ENCODE data around the gene SAMSN1. TPM values are rescaled to one million over a fixed set of nuclear protein-coding genes. Genes with fewer than 3 reads are reported as not detected.
A peak's percentile ranks its signal among the peaks of the same experiment; 100 is the strongest.
"Not testable (repeated sequence)": the region's sequence is repeated elsewhere in the genome, so short reads cannot be mapped to it uniquely, and the experiment has no call there.

The SAMSN1 gene
- total RNA-seq, 2 experiments from 2014 or later = 121 to 125 TPM

- peak overlapping the region; percentile 19 for H3K4me3 Mint-ChIP-seq
- peaks cover 7% of the 10 kb centered on the region for H3K9me3 Mint-ChIP-seq
- peaks cover 55% of the 10 kb centered on the region for H3K4me1 Mint-ChIP-seq
- POLR2A ChIA-PET = interaction anchor here (1.8 kb wide), 1 partner anchor 35 kb away, joined by 4 read pairs; no protein-coding TSS in a partner anchor
- ATAC-seq (ENCODE audit: low read depth) (peak; percentile 90), DNase-seq (no peak)
- H3K27me3 Mint-ChIP-seq = no peaks in the 10 kb centered on the region
- H3K27ac Mint-ChIP-seq = peak overlapping the region; percentile 75
- peaks cover 22% of the 10 kb centered on the region for H3K36me3 Mint-ChIP-seq
Measured at GRCh38 chr21:14554948-14555347, 8.8 kb upstream of the SAMSN1 start.

GRCh38 chr21:14553422-14553821 is 7.3 kb upstream of the SAMSN1 start:
- DNase-seq (no peak), ATAC-seq (ENCODE audit: low read depth) (no peak)
- H3K27ac Mint-ChIP-seq = no peak overlapping the region
- H3K27me3 Mint-ChIP-seq = no peaks in the 10 kb centered on the region
- H3K4me1 Mint-ChIP-seq = peaks cover 66% of the 10 kb centered on the region
- H3K36me3 Mint-ChIP-seq = peaks cover 20% of the 10 kb centered on the region
- peaks cover 5% of the 10 kb centered on the region for H3K9me3 Mint-ChIP-seq
- H3K4me3 Mint-ChIP-seq = no peak overlapping the region
- POLR2A ChIA-PET = no interaction called here

- H3K9me3 Mint-ChIP-seq = peaks cover 5% of the 10 kb centered on the region
- peaks cover 68% of the 10 kb centered on the region for H3K4me1 Mint-ChIP-seq
- DNase-seq (no peak), ATAC-seq (ENCODE audit: low read depth) (no peak)
- POLR2A ChIA-PET = no interaction called here
- no peak overlapping the region for H3K27ac Mint-ChIP-seq
- H3K36me3 Mint-ChIP-seq = peaks cover 20% of the 10 kb centered on the region
- H3K4me3 Mint-ChIP-seq = no peak overlapping the region
- H3K27me3 Mint-ChIP-seq = no peaks in the 10 kb centered on the region
Measured at GRCh38 chr21:14551741-14552140, 5.6 kb upstream of the SAMSN1 start.

- POLR2A ChIA-PET = interaction anchor here (0.7 to 0.8 kb wide), 3 partner anchors 14 to 117 kb away, joined by 3 read pairs; no protein-coding TSS in a partner anchor
- peaks cover 22% of the 10 kb centered on the region for H3K36me3 Mint-ChIP-seq
- H3K4me3 Mint-ChIP-seq = peak overlapping the region; percentile 69
Measured at GRCh38 chr21:14550135-14550534, 4.0 kb upstream of the SAMSN1 start.

DNA sequence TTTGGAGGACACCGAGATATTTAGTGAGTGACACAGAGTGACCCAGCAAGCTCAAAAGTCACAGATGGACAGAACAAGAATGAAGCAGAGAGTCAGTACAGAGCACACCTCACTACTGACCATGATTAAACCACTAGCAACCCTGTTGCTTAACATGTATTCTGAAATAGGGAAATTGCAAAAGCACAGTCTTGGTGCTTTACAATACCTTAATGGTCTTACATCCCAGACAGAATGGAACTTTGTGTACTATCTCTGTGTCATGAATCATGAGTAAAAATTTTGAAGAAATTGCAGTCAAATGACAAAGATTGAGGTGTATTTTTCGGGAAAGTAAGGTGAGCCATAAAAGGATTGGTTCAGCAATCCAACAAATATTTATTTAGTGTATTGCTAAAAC is 2.7 kb upstream of the SAMSN1 start:
- H3K27ac Mint-ChIP-seq = peak overlapping the region; percentile 43
- ATAC-seq (ENCODE audit: low read depth) = no peak
- H3K27me3 Mint-ChIP-seq = no peaks in the 10 kb centered on the region
- POLR2A ChIA-PET = no interaction called here
- peak overlapping the region; percentile 28 for H3K4me3 Mint-ChIP-seq
- peaks cover 51% of the 10 kb centered on the region for H3K4me1 Mint-ChIP-seq
- no peak for DNase-seq
- H3K36me3 Mint-ChIP-seq = peaks cover 25% of the 10 kb centered on the region
- H3K9me3 Mint-ChIP-seq = peaks cover 4% of the 10 kb centered on the region

More at GRCh38 chr21:14550135-14550534, 4.0 kb upstream of the SAMSN1 start:
- peak overlapping the region; percentile 81 for H3K27ac Mint-ChIP-seq
- DNase-seq (no peak), ATAC-seq (ENCODE audit: low read depth) (peak; percentile 10)
- H3K27me3 Mint-ChIP-seq = no peaks in the 10 kb centered on the region
- peaks cover 57% of the 10 kb centered on the region for H3K4me1 Mint-ChIP-seq
- peaks cover 5% of the 10 kb centered on the region for H3K9me3 Mint-ChIP-seq

DNA sequence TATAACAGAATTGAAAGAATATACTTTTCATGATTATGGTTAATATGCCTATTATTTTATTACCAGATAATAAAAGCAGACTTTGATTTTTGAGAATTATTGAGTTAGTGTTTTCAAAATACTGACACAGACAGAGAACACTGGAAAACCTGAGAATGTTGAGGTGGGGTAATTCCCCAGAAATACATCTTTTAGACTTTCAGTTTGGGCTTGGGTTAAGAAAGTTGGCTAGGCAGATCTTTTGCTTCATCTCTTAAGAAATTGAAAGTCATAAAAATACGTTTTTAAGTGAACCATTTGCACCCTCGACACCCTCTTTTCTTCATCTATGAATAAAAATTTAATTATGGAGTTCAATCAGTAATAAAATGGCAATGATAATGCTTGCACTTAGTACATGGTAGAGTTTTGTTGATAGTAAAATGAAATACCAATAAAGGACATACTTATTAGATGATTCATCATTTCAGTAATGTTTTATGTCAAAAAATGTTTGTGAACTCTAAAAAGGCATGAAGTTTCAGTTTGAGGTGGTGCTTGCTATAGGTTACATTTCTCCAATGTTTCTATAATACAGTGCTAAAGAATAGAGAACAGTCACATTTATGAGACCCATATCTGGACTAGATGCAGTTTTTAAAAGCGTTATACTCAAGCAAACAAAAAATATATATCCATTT is 1.9 kb upstream of the SAMSN1 start:
- H3K36me3 Mint-ChIP-seq = peaks cover 21% of the 10 kb centered on the region
- DNase-seq = no peak
- POLR2A ChIA-PET = interaction anchor here (1.0 kb wide), 1 partner anchor 53 kb away, joined by 3 read pairs; no protein-coding TSS in a partner anchor

DNA sequence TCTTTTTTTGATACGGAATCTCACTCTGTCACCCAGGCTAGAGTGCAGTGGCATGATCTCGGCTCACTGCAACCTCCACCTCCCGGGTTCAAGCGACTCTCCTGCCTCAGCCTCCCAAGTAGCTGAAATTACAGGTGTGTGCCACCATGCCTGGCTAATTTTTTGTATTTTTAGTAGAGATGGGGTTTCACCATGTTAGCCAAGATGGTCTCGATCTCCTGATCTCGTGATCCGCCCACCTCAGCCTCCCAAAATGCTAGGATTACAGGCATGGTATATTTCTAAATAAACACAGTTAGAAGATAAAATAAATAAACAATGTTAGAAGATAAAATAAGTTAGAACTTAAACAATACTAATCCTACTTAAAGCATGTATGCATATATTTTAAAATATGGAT is 604 bp upstream of the SAMSN1 start:
- peaks cover 49% of the 10 kb centered on the region for H3K4me1 Mint-ChIP-seq

More for the DNA sequence above, 1.9 kb upstream of the SAMSN1 start:
- Mint-ChIP-seq H3K27ac (peak overlapping the region; percentile 83), H3K9me3 (peaks cover 2% of the 10 kb centered on the region), H3K4me3 (peak overlapping the region; percentile 72), H3K27me3 (no peaks in the 10 kb centered on the region), H3K4me1 (peaks cover 49% of the 10 kb centered on the region)
- no peak for ATAC-seq (ENCODE audit: low read depth)

GRCh38 chr21:14543983-14544382 is 2.1 kb downstream of the SAMSN1 start:
- Mint-ChIP-seq H3K27me3 (no peaks in the 10 kb centered on the region), H3K9me3 (no peaks in the 10 kb centered on the region), H3K27ac (peak overlapping the region; percentile 94), H3K36me3 (peaks cover 40% of the 10 kb centered on the region), H3K4me3 (peak overlapping the region; percentile 98), H3K4me1 (peaks cover 42% of the 10 kb centered on the region)
- POLR2A ChIA-PET = interaction anchor here (0.7 to 2.3 kb wide), 5 partner anchors 27 to 521 kb away, joined by 3 to 8 read pairs (median 5); partner anchors contain the start of gene NRIP1
- no peak for ATAC-seq (ENCODE audit: low read depth)
- DNase-seq = no peak

More for the DNA sequence above, 604 bp upstream of the SAMSN1 start:
- DNase-seq; H3K27ac Mint-ChIP-seq; H3K27me3 Mint-ChIP-seq; H3K9me3 Mint-ChIP-seq; ATAC-seq (ENCODE audit: low read depth): not testable (repeated sequence)
- POLR2A ChIA-PET = interaction anchor here (1.0 kb wide), 1 partner anchor 54 kb away, joined by 3 read pairs; no protein-coding TSS in a partner anchor
- Mint-ChIP-seq H3K4me3 (peak overlapping the region; percentile 11), H3K36me3 (peaks cover 20% of the 10 kb centered on the region)

DNA sequence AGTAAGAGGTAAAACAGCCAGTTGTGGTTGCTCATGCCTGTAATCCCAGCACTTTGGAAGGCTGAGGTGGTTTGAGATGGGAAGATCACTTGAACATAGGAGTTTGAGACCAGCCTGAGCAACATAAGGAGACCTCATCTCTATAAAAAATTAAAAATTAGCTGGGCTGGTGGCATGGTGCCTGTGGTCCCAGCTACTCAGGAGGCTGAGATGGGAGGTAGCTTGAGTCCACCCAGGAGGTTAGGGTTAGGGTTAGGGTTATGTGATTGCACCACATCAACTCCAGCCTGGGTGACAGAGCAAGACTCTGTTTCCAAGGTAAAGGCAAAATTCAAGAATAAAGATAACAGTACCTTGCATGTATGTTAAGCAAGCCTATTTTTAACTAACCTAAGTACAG is 3.5 kb downstream of the SAMSN1 start:
- peak overlapping the region; percentile 96 for H3K4me3 Mint-ChIP-seq
- POLR2A ChIA-PET = interaction anchor here (1.0 to 2.3 kb wide), 4 partner anchors 9 to 193 kb away, joined by 5 to 8 read pairs (median 5); no protein-coding TSS in a partner anchor
- peaks cover 48% of the 10 kb centered on the region for H3K36me3 Mint-ChIP-seq

DNA sequence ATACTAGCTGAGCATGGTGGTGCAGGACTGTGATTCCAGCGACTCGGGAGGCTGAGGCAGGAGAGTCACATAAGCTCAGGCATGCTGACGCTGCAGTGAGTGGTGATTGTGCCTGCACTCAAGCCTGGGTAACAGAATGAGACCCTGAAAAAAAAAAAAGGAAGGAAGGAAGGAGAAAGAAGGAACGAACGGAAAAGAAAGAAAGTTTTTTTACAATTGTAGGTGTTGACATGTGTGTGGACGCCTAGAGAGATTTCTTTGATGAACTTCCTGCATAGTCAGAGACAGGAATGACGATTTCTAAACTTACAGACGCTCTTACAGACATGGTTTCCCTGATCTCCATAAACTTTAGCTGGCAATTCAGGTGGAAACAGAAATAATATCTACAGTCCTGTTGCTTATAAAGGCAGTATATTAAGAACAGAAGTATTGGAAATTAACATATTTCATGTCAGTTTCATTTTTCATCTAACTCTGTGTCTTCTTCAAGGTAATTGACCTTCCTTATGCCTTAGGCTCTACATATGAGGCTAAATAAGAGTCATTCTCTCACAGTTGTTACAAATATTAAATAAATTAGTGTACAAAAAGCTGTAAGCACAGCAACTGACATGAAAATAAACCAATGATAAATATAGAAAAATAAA is 4.1 kb downstream of the SAMSN1 start:
- Mint-ChIP-seq H3K27me3 (no peaks in the 10 kb centered on the region), H3K4me3 (peak overlapping the region; percentile 96), H3K9me3 (peaks cover 2% of the 10 kb centered on the region), H3K36me3 (peaks cover 54% of the 10 kb centered on the region), H3K4me1 (peaks cover 41% of the 10 kb centered on the region), H3K27ac (peak overlapping the region; percentile 87)
- POLR2A ChIA-PET = interaction anchor here (0.9 to 2.3 kb wide), 10 partner anchors 9 to 221 kb away, joined by 3 to 6 read pairs (median 4); no protein-coding TSS in a partner anchor
- ATAC-seq (ENCODE audit: low read depth) (peak; percentile 29), DNase-seq (no peak)

More for the DNA sequence above, 3.5 kb downstream of the SAMSN1 start:
- H3K27ac Mint-ChIP-seq = peak overlapping the region; percentile 80
- DNase-seq = no peak
- no peaks in the 10 kb centered on the region for H3K27me3 Mint-ChIP-seq
- H3K9me3 Mint-ChIP-seq = no peaks in the 10 kb centered on the region
- ATAC-seq (ENCODE audit: low read depth) = peak; percentile 21
- peaks cover 43% of the 10 kb centered on the region for H3K4me1 Mint-ChIP-seq

DNA sequence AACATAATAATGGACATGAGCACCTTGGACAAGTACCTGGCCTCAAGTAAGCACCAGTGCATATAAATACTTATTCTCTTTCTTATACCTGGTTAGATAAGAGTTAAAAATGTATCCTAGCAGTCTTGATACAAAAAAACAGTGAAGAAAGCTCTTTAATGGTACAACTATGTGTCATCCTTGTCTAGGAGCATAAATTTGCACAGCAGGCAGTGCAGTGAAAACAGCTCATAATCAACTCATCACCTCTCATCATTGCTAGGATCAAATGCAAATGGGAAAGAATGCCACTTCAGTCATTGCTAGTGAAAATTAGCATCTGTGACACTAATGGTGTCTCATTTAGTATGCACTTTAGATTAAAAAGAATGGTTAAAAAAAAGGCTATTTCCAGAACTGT is 7.6 kb downstream of the SAMSN1 start:
- H3K4me1 Mint-ChIP-seq = peaks cover 62% of the 10 kb centered on the region
- no peak overlapping the region for H3K27ac Mint-ChIP-seq
- H3K9me3 Mint-ChIP-seq = peaks cover 7% of the 10 kb centered on the region
- ATAC-seq (ENCODE audit: low read depth) = no peak
- no peak for DNase-seq
- peaks cover 78% of the 10 kb centered on the region for H3K36me3 Mint-ChIP-seq
- POLR2A ChIA-PET = no interaction called here
- no peaks in the 10 kb centered on the region for H3K27me3 Mint-ChIP-seq
- peak overlapping the region; percentile 34 for H3K4me3 Mint-ChIP-seq

- no peak overlapping the region for H3K27ac Mint-ChIP-seq
- peaks cover 7% of the 10 kb centered on the region for H3K9me3 Mint-ChIP-seq
- no peak for DNase-seq
- POLR2A ChIA-PET = no interaction called here
- H3K36me3 Mint-ChIP-seq = peaks cover 80% of the 10 kb centered on the region
- ATAC-seq (ENCODE audit: low read depth) = no peak
- no peaks in the 10 kb centered on the region for H3K27me3 Mint-ChIP-seq
- H3K4me3 Mint-ChIP-seq = peak overlapping the region; percentile 4
- H3K4me1 Mint-ChIP-seq = peaks cover 65% of the 10 kb centered on the region
Measured at GRCh38 chr21:14536929-14537328, 9.2 kb downstream of the SAMSN1 start.

- H3K36me3 Mint-ChIP-seq = peaks cover 72% of the 10 kb centered on the region
- no peak for ATAC-seq (ENCODE audit: low read depth)
- POLR2A ChIA-PET = interaction anchor here (0.8 kb wide), 1 partner anchor 15 kb away, joined by 3 read pairs; no protein-coding TSS in a partner anchor
- H3K27ac Mint-ChIP-seq = peak overlapping the region; percentile 9
- H3K4me3 Mint-ChIP-seq = no peak overlapping the region
- H3K4me1 Mint-ChIP-seq = peaks cover 65% of the 10 kb centered on the region
- peaks cover 7% of the 10 kb centered on the region for H3K9me3 Mint-ChIP-seq
- DNase-seq = no peak
- no peaks in the 10 kb centered on the region for H3K27me3 Mint-ChIP-seq
Measured at GRCh38 chr21:14535702-14536101, 10.4 kb downstream of the SAMSN1 start.
